HCT116 (cell line): ENCODE measurements around the gene CAPZA2. TPM values are rescaled to one million over a fixed set of nuclear protein-coding genes. Genes with fewer than 3 reads are reported as not detected.

Experiments
- ATAC-seq: fragments of 200-7000 bp; cut with Tn5 transposase; 2 replicates; pipeline ENCODE4 v1.9.1; 2020; ENCODE audit warnings: mild to moderate bottlenecking, moderate library complexity
- BruUV-seq: library from RNA; stranded (reverse); fragments of 400-500 nt; replicated peaks from 2 replicates; lab custom pipeline; 2021; lab: Mats Ljungman, UMichigan
- CTCF ChIA-PET: fragments of 300-600 bp; sonication (Branson Sonifier 250); formaldehyde crosslinking; loops from one replicate; lab custom pipeline; 2021; ENCODE audit warnings: antibody characterized with exemption; lab: Charles Lee
- POLR2A ChIA-PET: fragments of 300-600, 350-600 bp; sonication (Branson Sonifier 250); formaldehyde crosslinking; loops from one replicate; lab custom pipeline; 2021; ENCODE audit warnings: antibody characterized with exemption; lab: Charles Lee
- RAD21 ChIA-PET, 2 experiments: fragments of 300-600 bp; sonication (Branson Sonifier 250); formaldehyde crosslinking; loops; one replicate each; lab custom pipeline; 2023; ENCODE audit warnings: low total read pairs in 2 of 2; ENCODE audit not compliant: uncharacterized antibody in 2 of 2, unreplicated experiment in 2 of 2, low non-redundant PET in 1 of 2; lab: Charles Lee
- DNase-seq: peaks from one replicate; pipeline ENCODE4 v3.0.0-alpha.2; 2010; ENCODE audit warnings: low read depth, low spot score
- H2AFZ ChIP-seq: fragments of 200-600 bp; shearing (Covaris generic), sonication (generic); 2 replicates; pipeline ENCODE4 v1.6.1; 2017; ENCODE audit warnings: low read depth, mixed run types, mixed read lengths, antibody characterized with exemption, low read length; ENCODE audit not compliant: poor library complexity, severe bottlenecking
- H3K27ac ChIP-seq: 2 replicates; pipeline ENCODE4 v1.5.1; 2012; ENCODE audit warnings: low read depth, low read length
- H3K27me3 ChIP-seq: fragments of 200-600 bp; sonication (generic); 2 replicates; pipeline ENCODE4 v1.6.1; 2016; ENCODE audit warnings: mixed run types, low read length, mixed read lengths; ENCODE audit not compliant: insufficient read depth
- H3K36me3 ChIP-seq, 2 experiments: fragments of 200-500 bp in 1 of 2; fragments of 200-600 bp in 1 of 2; sonication (Bioruptor generic) in 1 of 2; sonication (generic) in 1 of 2; 2 replicates each; pipeline versions ENCODE4 v1.5.1 to v1.6.1; 2014 to 2016; ENCODE audit warnings: low read length in 2 of 2, inconsistent platforms in 1 of 2, mixed read lengths in 1 of 2, mixed run types in 1 of 2; ENCODE audit not compliant: insufficient read depth in 2 of 2, control insufficient read depth in 1 of 2
- H3K4me1 ChIP-seq, 2 experiments: fragments of 200-600 bp in 1 of 2; sonication (generic) in 1 of 2; 2 replicates each; pipeline versions ENCODE4 v1.5.1 to v1.6.1; 2012 to 2017; ENCODE audit warnings: low read length in 2 of 2, inconsistent platforms in 1 of 2, mild to moderate bottlenecking in 1 of 2, mixed read lengths in 1 of 2, mixed run types in 1 of 2, moderate library complexity in 1 of 2; ENCODE audit not compliant: insufficient read depth in 2 of 2, control insufficient read depth in 1 of 2
- H3K4me2 ChIP-seq: fragments of 200-600 bp; sonication (generic); 2 replicates; pipeline ENCODE4 v1.6.1; 2017; ENCODE audit warnings: mixed run types, low read length, mixed read lengths
- H3K4me3 ChIP-seq, 2 experiments: fragments of 200-600 bp in 1 of 2; sonication (generic) in 1 of 2; replicated peaks in 1 of 2; 2 replicates each; pipeline ENCODE4 v1.5.1; 2011 to 2016; ENCODE audit warnings: low read length in 2 of 2, control low read depth in 1 of 2, low read depth in 1 of 2, mild to moderate bottlenecking in 1 of 2, mixed read lengths in 1 of 2, mixed run types in 1 of 2
- H3K79me2 ChIP-seq: fragments of 200-600 bp; sonication (generic); 2 replicates; pipeline ENCODE4 v1.6.1; 2017; ENCODE audit warnings: mild to moderate bottlenecking, mixed run types, low read length, moderate library complexity, mixed read lengths; ENCODE audit not compliant: insufficient read depth
- H3K9ac ChIP-seq: fragments of 200-600 bp; sonication (generic); 2 replicates; pipeline ENCODE4 v1.6.1; 2016; ENCODE audit warnings: low read length, mixed read lengths
- H3K9me2 ChIP-seq: fragments of 200-600 bp; sonication (generic), shearing (Covaris generic); 2 replicates; pipeline ENCODE4 v1.6.1; 2017; ENCODE audit warnings: mixed run types, mild to moderate bottlenecking, moderate library complexity; ENCODE audit not compliant: insufficient read depth
- H3K9me3 ChIP-seq, 2 experiments: fragments of 200-500 bp in 1 of 2; fragments of 200-600 bp in 1 of 2; sonication (Bioruptor generic) in 1 of 2; sonication (generic) in 1 of 2; 2 replicates each; pipeline ENCODE4 v1.6.1; 2014 to 2017; ENCODE audit warnings: low read length in 2 of 2, mixed read lengths in 2 of 2, inconsistent platforms in 1 of 2, low read depth in 1 of 2, mild to moderate bottlenecking in 1 of 2, mixed run types in 1 of 2, moderate library complexity in 1 of 2; ENCODE audit not compliant: control insufficient read depth in 1 of 2, insufficient read depth in 1 of 2
- H4K20me1 ChIP-seq: fragments of 200-600 bp; sonication (generic), shearing (Covaris generic); 2 replicates; pipeline ENCODE4 v1.6.1; 2017; ENCODE audit warnings: mixed run types, mild to moderate bottlenecking, moderate library complexity; ENCODE audit not compliant: insufficient read depth
- CBX3 ChIP-seq: IDR thresholded peaks from 2 replicates; pipeline ENCODE4 v1.6.1; 2012; ENCODE audit warnings: low read depth
- EGR1 ChIP-seq: IDR thresholded peaks from 2 replicates; pipeline ENCODE4 v1.6.1; 2012; ENCODE audit warnings: low read depth
- ELF1 ChIP-seq: IDR thresholded peaks from 2 replicates; pipeline ENCODE4 v1.6.1; 2012; ENCODE audit warnings: low read depth, borderline replicate concordance
- EZH2 ChIP-seq: fragments of 200-600 bp; sonication (generic); IDR thresholded peaks from 2 replicates; pipeline ENCODE4 v1.6.1; 2017; ENCODE audit warnings: antibody characterized with exemption, mixed run types
- EZH2phosphoT487 ChIP-seq: fragments of 200-600 bp; IDR thresholded peaks from 2 replicates; pipeline ENCODE4 v1.6.1; 2018; ENCODE audit warnings: antibody characterized with exemption, borderline replicate concordance
- FOSL1 ChIP-seq: IDR thresholded peaks from 2 replicates; pipeline ENCODE4 v1.6.1; 2012; ENCODE audit warnings: low read depth
- POLR2AphosphoS5 ChIP-seq: IDR thresholded peaks from 2 replicates; pipeline ENCODE4 v1.6.1; 2011; ENCODE audit warnings: mild to moderate bottlenecking, low read depth, low read length, moderate library complexity
- RAD21 ChIP-seq: IDR thresholded peaks from 2 replicates; pipeline ENCODE4 v1.6.1; 2012; ENCODE audit warnings: low read depth, mild to moderate bottlenecking
- SP1 ChIP-seq: IDR thresholded peaks from 2 replicates; pipeline ENCODE4 v1.6.1; 2012; ENCODE audit warnings: low read depth
- YY1 ChIP-seq: IDR thresholded peaks from 2 replicates; pipeline ENCODE4 v1.6.1; 2011; ENCODE audit warnings: low read length, low read depth, moderate library complexity, mild to moderate bottlenecking; ENCODE audit not compliant: insufficient replicate concordance; ENCODE audit errors: extremely low read depth
- ZNF274 ChIP-seq: fragments of 200-500 bp; sonication (Bioruptor generic); IDR thresholded peaks from 2 replicates; pipeline ENCODE4 v1.6.1; 2014; ENCODE audit warnings: mild to moderate bottlenecking, low read depth, low read length, inconsistent platforms
- intact Hi-C: fragments of 100-400 bp; cut with micrococcal nuclease; formaldehyde crosslinking; loops from 2 replicates; pipeline ENCODE4 v1.10.0; 2022
- total RNA-seq: library from RNA; stranded (reverse); gene quantifications from one replicate; pipeline ENCODE4 v1.2.1, GENCODE V29; 2021; ENCODE audit not compliant: unreplicated experiment
- TF ChIP-seq, protein P1 (sequence below): IDR thresholded peaks from 2 replicates; pipeline ENCODE4 v1.6.1; 2012; ENCODE audit warnings: low read depth
- TF ChIP-seq, protein P2 (sequence below): IDR thresholded peaks from 2 replicates; pipeline ENCODE4 v1.6.1; 2011; ENCODE audit warnings: mild to moderate bottlenecking, low read length, moderate library complexity; ENCODE audit not compliant: insufficient replicate concordance; ENCODE audit errors: extremely low read depth
- TF ChIP-seq, protein P3 (sequence below), 3 experiments: fragments of 200-600 bp in 1 of 3; sonication (generic) in 1 of 3; IDR thresholded peaks in 2 of 3; conservative IDR thresholded peaks in 1 of 3; 2 replicates each; pipeline ENCODE4 v1.5.1; 2012 to 2017; ENCODE audit warnings: low read depth in 2 of 3, low read length in 2 of 3, antibody characterized with exemption in 1 of 3, borderline replicate concordance in 1 of 3, control low read depth in 1 of 3, mild to moderate bottlenecking in 1 of 3, mixed read lengths in 1 of 3, mixed run types in 1 of 3, moderate library complexity in 1 of 3; ENCODE audit not compliant: insufficient read depth in 1 of 3

The CAPZA2 gene
- total RNA-seq, 1 experiment from 2014 or later: 135 TPM

DNA sequence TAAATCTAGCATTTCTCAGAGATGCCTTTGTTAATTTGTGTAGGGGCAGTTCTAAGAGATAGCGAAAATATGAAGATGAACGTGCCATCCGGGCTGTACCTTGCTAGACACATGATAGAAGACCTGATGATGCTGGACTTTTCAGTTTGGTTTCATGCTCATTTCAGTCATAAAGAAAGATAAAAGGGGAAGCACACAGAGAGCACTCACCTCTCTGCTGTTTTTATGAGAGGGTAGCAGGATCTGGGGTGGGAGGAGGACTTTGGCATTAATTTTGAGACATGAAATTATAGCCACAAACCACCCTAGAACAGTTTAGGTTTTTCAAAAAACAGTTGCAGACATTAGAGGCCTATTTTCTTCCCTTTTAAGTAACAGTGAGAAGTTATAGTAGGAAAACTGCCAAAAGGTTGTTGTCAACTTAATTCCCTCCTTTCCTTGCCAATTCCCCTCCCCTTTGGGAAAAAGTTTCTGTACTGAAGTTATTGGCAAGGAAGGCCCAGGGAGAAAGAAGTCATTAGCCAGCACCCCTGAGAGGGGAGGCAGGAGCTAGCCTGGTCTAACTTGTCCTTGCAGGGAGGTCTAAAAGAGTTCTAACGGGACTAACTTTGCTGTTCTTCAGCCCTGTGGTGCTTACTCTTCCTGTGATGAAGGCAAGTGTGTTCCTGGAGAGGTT, 93.6 kb downstream of the CAPZA2 start:
- no TSS peak for BruUV-seq
- ChIA-PET POLR2A (no interaction called here), CTCF (no interaction called here), RAD21 (no interaction called here)
- TF ChIP-seq POLR2AphosphoS5: no peak
- no peak for TF ChIP-seq CBX3
- TF ChIP-seq ZNF274: no peak
- TF ChIP-seq EZH2phosphoT487: no peak
- TF ChIP-seq EGR1: no peak
- no peak for TF ChIP-seq FOSL1
- TF ChIP-seq EZH2: no peak
- TF ChIP-seq, protein P1, sequence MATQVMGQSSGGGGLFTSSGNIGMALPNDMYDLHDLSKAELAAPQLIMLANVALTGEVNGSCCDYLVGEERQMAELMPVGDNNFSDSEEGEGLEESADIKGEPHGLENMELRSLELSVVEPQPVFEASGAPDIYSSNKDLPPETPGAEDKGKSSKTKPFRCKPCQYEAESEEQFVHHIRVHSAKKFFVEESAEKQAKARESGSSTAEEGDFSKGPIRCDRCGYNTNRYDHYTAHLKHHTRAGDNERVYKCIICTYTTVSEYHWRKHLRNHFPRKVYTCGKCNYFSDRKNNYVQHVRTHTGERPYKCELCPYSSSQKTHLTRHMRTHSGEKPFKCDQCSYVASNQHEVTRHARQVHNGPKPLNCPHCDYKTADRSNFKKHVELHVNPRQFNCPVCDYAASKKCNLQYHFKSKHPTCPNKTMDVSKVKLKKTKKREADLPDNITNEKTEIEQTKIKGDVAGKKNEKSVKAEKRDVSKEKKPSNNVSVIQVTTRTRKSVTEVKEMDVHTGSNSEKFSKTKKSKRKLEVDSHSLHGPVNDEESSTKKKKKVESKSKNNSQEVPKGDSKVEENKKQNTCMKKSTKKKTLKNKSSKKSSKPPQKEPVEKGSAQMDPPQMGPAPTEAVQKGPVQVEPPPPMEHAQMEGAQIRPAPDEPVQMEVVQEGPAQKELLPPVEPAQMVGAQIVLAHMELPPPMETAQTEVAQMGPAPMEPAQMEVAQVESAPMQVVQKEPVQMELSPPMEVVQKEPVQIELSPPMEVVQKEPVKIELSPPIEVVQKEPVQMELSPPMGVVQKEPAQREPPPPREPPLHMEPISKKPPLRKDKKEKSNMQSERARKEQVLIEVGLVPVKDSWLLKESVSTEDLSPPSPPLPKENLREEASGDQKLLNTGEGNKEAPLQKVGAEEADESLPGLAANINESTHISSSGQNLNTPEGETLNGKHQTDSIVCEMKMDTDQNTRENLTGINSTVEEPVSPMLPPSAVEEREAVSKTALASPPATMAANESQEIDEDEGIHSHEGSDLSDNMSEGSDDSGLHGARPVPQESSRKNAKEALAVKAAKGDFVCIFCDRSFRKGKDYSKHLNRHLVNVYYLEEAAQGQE: no peak
- TF ChIP-seq, protein P2, sequence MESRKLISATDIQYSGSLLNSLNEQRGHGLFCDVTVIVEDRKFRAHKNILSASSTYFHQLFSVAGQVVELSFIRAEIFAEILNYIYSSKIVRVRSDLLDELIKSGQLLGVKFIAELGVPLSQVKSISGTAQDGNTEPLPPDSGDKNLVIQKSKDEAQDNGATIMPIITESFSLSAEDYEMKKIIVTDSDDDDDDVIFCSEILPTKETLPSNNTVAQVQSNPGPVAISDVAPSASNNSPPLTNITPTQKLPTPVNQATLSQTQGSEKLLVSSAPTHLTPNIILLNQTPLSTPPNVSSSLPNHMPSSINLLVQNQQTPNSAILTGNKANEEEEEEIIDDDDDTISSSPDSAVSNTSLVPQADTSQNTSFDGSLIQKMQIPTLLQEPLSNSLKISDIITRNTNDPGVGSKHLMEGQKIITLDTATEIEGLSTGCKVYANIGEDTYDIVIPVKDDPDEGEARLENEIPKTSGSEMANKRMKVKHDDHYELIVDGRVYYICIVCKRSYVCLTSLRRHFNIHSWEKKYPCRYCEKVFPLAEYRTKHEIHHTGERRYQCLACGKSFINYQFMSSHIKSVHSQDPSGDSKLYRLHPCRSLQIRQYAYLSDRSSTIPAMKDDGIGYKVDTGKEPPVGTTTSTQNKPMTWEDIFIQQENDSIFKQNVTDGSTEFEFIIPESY: no peak
- no peak for TF ChIP-seq ELF1
- no peak for TF ChIP-seq YY1
- no peak for TF ChIP-seq RAD21
- TF ChIP-seq, protein P3, sequence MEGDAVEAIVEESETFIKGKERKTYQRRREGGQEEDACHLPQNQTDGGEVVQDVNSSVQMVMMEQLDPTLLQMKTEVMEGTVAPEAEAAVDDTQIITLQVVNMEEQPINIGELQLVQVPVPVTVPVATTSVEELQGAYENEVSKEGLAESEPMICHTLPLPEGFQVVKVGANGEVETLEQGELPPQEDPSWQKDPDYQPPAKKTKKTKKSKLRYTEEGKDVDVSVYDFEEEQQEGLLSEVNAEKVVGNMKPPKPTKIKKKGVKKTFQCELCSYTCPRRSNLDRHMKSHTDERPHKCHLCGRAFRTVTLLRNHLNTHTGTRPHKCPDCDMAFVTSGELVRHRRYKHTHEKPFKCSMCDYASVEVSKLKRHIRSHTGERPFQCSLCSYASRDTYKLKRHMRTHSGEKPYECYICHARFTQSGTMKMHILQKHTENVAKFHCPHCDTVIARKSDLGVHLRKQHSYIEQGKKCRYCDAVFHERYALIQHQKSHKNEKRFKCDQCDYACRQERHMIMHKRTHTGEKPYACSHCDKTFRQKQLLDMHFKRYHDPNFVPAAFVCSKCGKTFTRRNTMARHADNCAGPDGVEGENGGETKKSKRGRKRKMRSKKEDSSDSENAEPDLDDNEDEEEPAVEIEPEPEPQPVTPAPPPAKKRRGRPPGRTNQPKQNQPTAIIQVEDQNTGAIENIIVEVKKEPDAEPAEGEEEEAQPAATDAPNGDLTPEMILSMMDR (IDR thresholded peaks at IDR 0.05 in 2 of 3, conservative IDR thresholded peaks at IDR 0.05 in 1 of 3; ENCODE audit: borderline replicate concordance in 1 of 3, insufficient read depth in 1 of 3, low read depth in 2 of 3, low read length in 2 of 3): no peak
- no peak for TF ChIP-seq SP1
- Histone ChIP-seq H3K9ac (no peak overlapping the region), H3K4me2 (peak overlapping the region; percentile 91; the same call in 1 of the 2 replicates), H3K9me3 (no peaks in the 10 kb centered on the region), H2AFZ (no peak overlapping the region), H3K79me2 (peaks cover 24% of the 10 kb centered on the region), H3K36me3 (no peaks in the 10 kb centered on the region), H3K4me3 (no peak overlapping the region), H3K27me3 (no peaks in the 10 kb centered on the region), H3K27ac (no peak overlapping the region), H3K4me1 (peaks cover 13 to 33% of the 10 kb centered on the region in 2 experiments), H4K20me1 (no peaks in the 10 kb centered on the region), H3K9me2 (no peaks in the 10 kb centered on the region)
- DNase-seq: no peak
- no peak for ATAC-seq
- intact Hi-C loops: no loop called here
